Heart left ventricle (tissue), 13 donors: Measurements from ENCODE around the gene ASB1.

Experiments used
- POLR2A ChIP-seq, 2 donors: fragments of 450-650 bp; IDR thresholded peaks; one replicate each; pipeline ENCODE4 v1.6.1; 2017; ENCODE audit warnings: antibody characterized with exemption in 2 of 2, mild to moderate bottlenecking in 2 of 2, moderate library complexity in 2 of 2
- TF ChIP-seq, protein P1 (sequence below), 12 donors: fragments of 200-600 bp; sonication (generic) in 4 of 12; IDR thresholded peaks; one replicate each; pipeline versions ENCODE4 v1.5.0 to v1.8.0; 2018 to 2022; ENCODE audit warnings: antibody characterized with exemption in 12 of 12, mild to moderate bottlenecking in 5 of 12
- donor health status: ischemic (EF 13 %, LVEDD 7.1; RV severe dilation, severe dysfunction).
- donor health status: DM: no; HTN: yes; CAD: no.
- donor health status: DM: no; HTN: no; CAD: no.
- donor health status: ischemic (EF 25% LVEDD 6.9; RV normal size, moderate dysfunction).
- donor health status: ischemic (EF 25% LVEDD 5.7; RV mildly dilated, moderate dysfunction).
- donor health status: ischemic (EF 35%, LVEDD 5.7; RV mildly dilated, moderate dysfunction).
- donor health status: nonischemic (EF 11% LVEDD 7.7; RV severe dilation, severe dysfunction).
- donor health status: DM: yes; HTN: yes; CAD: no.
- donor health status: PGD.
- donor health status: ischemic (EF 29% LVEDD 5.4; RV normal size, mild dysfunction).
- donor health status: nonischemic (EF 23%, LVEDD 6.1; RV moderate dilation, normal function).

DNA sequence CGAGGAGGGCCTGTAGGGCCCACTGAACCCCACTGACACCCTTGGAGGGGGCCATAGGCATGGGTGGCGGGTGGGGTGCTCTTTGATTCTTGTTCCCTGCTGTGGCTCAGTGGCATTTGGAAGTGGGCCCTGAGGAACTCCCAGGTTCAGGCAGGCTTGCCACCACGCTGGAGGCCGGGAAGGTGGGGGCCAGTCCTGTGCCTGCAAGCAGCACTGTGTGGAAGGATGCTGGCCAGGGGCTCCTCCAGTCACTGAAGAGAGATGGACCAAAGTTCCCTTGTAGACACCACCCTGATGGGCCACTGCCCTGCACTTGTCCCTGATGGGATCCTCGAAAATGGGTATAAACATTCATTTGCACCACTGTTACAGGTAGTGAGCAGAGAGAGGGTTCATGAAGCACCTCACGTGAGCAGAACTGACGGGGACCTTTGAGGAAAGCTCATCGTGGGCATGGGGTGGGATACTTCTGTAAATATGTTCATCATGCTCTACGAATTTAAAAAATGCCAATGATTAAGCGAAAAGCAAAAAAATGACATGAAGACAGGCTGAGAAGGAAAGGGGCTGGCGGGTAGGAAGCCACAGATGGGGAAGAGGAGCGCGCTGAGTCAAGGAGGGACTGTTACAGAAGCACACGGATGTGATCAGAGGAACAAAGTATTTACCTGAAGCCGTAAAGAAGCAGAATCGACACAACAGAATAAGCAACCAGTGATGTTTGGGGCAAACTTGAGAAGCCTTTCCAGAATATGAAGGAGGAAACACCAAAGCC is 45.2 kb upstream of the ASB1 start:
- TF ChIP-seq, protein P1, sequence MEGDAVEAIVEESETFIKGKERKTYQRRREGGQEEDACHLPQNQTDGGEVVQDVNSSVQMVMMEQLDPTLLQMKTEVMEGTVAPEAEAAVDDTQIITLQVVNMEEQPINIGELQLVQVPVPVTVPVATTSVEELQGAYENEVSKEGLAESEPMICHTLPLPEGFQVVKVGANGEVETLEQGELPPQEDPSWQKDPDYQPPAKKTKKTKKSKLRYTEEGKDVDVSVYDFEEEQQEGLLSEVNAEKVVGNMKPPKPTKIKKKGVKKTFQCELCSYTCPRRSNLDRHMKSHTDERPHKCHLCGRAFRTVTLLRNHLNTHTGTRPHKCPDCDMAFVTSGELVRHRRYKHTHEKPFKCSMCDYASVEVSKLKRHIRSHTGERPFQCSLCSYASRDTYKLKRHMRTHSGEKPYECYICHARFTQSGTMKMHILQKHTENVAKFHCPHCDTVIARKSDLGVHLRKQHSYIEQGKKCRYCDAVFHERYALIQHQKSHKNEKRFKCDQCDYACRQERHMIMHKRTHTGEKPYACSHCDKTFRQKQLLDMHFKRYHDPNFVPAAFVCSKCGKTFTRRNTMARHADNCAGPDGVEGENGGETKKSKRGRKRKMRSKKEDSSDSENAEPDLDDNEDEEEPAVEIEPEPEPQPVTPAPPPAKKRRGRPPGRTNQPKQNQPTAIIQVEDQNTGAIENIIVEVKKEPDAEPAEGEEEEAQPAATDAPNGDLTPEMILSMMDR (IDR thresholded peaks at IDR 0.05), result no peak
- TF ChIP-seq POLR2A (IDR thresholded peaks at IDR 0.05), result no peak
